Measurements from ENCODE around the gene LYAR. TPM values are rescaled to one million over a fixed set of nuclear protein-coding genes. Genes with fewer than 3 reads are reported as not detected.
A peak's percentile ranks its signal among the peaks of the same experiment; 100 is the strongest.

LYAR gene
- total and polyA plus RNA-seq, 7 donors: 3.6 to 19.9 (median 14.3) TPM

GRCh38 chr4:4325321-4325720 lies 35.4 kb upstream of the LYAR start:
- intact Hi-C loops (cut with DNase I): no loop called here
- Histone ChIP-seq H3K36me3 (peaks cover 0 to 24% (median 15%) of the 10 kb centered on the region in 4 donors), H3K27me3 (no peaks in the 10 kb centered on the region), H3K9me3 (no peaks in the 10 kb centered on the region), H3K4me3 (no peak overlapping the region), H3K27ac (no peak overlapping the region), H3K4me1 (no peaks in the 10 kb centered on the region)
- 91 to 93% methylated on average over 5 of the region's 5 CpGs for WGBS, 2 donors
- TF ChIP-seq CTCF (IDR thresholded peaks at IDR 0.05): no peak
- no peak for TF ChIP-seq POLR2AphosphoS5 (IDR thresholded peaks at IDR 0.05)
- no peak for TF ChIP-seq POLR2A (IDR thresholded peaks at IDR 0.05)
- TF ChIP-seq EP300 (IDR thresholded peaks at IDR 0.05): no peak
- peak; percentile 3 for DNase-seq

- no peaks in the 10 kb centered on the region for H3K4me1 ChIP-seq
- no peaks in the 10 kb centered on the region for H3K27me3 ChIP-seq
- TF ChIP-seq CTCF (IDR thresholded peaks at IDR 0.05) (no peak), POLR2AphosphoS5 (IDR thresholded peaks at IDR 0.05) (no peak), EP300 (IDR thresholded peaks at IDR 0.05) (no peak), POLR2A (IDR thresholded peaks at IDR 0.05) (no peak)
- H3K27ac ChIP-seq: no peak overlapping the region
- H3K9me3 ChIP-seq: no peaks in the 10 kb centered on the region
- H3K36me3 ChIP-seq: peaks cover 5 to 38% (median 15%) of the 10 kb centered on the region in 4 donors
- intact Hi-C loops (cut with DNase I): no loop called here
- DNase-seq: peak; percentile 11
- H3K4me3 ChIP-seq: no peak overlapping the region
- 62 to 67% methylated on average over 10 of the region's 10 CpGs for WGBS, 2 donors
Measured at GRCh38 chr4:4323705-4324534, 34.0 kb upstream of the LYAR start.

GRCh38 chr4:4321951-4322688 lies 32.2 kb upstream of the LYAR start:
- H3K27ac ChIP-seq: no peak overlapping the region
- intact Hi-C loops (cut with DNase I): no loop called here
- 86 to 90% methylated on average over 18 of the region's 18 CpGs for WGBS, 2 donors
- H3K4me1 ChIP-seq: no peaks in the 10 kb centered on the region
- H3K27me3 ChIP-seq: no peaks in the 10 kb centered on the region
- TF ChIP-seq EP300 (IDR thresholded peaks at IDR 0.05) (no peak), POLR2A (IDR thresholded peaks at IDR 0.05) (no peak), CTCF (IDR thresholded peaks at IDR 0.05) (no peak), POLR2AphosphoS5 (IDR thresholded peaks at IDR 0.05) (no peak)
- H3K9me3 ChIP-seq: no peaks in the 10 kb centered on the region
- no peak overlapping the region for H3K4me3 ChIP-seq
- peak; percentile 42 for DNase-seq
- H3K36me3 ChIP-seq: peaks cover 5 to 54% (median 15%) of the 10 kb centered on the region in 4 donors

- Histone ChIP-seq H3K27me3 (no peaks in the 10 kb centered on the region), H3K36me3 (peaks cover 5 to 63% (median 23%) of the 10 kb centered on the region in 4 donors), H3K9me3 (no peaks in the 10 kb centered on the region), H3K4me3 (no peak overlapping the region), H3K27ac (no peak overlapping the region), H3K4me1 (no peaks in the 10 kb centered on the region)
- intact Hi-C loops (cut with DNase I): no loop called here
- 96% methylated on average over 26 of the region's 26 CpGs for WGBS, 2 donors
- DNase-seq: peak; percentile 42
- TF ChIP-seq POLR2AphosphoS5 (IDR thresholded peaks at IDR 0.05) (no peak), POLR2A (IDR thresholded peaks at IDR 0.05) (no peak), EP300 (IDR thresholded peaks at IDR 0.05) (no peak), CTCF (IDR thresholded peaks at IDR 0.05) (no peak)
Measured at GRCh38 chr4:4320951-4321714, 31.2 kb upstream of the LYAR start.

All from sigmoid colon (tissue), 7 donors.